IPS DF 4.7 (cell line): ENCODE data around the gene IFNL3.
"Not testable (repeated sequence)": the region's sequence is repeated elsewhere in the genome, so short reads cannot be mapped to it uniquely, and the experiment has no call there.

Experiments used
- DNase-seq: peaks from one replicate; pipeline ENCODE4 v3.0.0-alpha.2; 2013; ENCODE audit warnings: low spot score; ENCODE audit errors: extremely low read depth

The IFNL3 gene

GRCh38 chr19:39253374-39254149, 8.8 kb upstream of the IFNL3 start:
- DNase-seq = no peak

- no peak for DNase-seq
Measured at GRCh38 chr19:39252458-39252857, 7.7 kb upstream of the IFNL3 start.

- no peak for DNase-seq
Measured at GRCh38 chr19:39251846-39252245, 7.0 kb upstream of the IFNL3 start.

DNA sequence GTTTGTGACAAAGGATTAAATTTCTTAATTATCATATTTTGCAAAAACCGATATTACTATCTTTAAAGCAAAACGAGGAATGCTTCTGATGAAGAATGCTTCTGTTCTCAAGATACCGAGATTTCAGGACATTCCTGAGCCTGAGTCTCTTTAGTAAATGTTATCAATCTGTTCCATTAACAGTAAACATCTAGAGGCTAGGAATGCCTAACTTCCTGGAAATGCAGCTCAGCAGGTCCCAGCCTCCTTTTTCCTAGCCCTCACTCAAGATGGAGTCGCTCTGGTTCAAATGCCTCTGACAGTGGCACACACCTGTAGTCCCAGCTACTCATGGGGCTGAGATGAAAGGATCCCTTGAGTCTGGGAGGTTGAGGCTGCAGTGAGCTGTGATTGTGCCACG, 6.3 kb upstream of the IFNL3 start:
- no peak for DNase-seq

- no peak for DNase-seq
Measured at GRCh38 chr19:39248806-39249205, 4.0 kb upstream of the IFNL3 start, which contains the start of gene IFNL4. IFNL4 (minus strand) TSS chr19:39248856.

- DNase-seq = no peak
Measured at GRCh38 chr19:39247701-39248664, 3.2 kb upstream of the IFNL3 start.

GRCh38 chr19:39246951-39247669, 2.3 kb upstream of the IFNL3 start:
- DNase-seq = no peak

DNA sequence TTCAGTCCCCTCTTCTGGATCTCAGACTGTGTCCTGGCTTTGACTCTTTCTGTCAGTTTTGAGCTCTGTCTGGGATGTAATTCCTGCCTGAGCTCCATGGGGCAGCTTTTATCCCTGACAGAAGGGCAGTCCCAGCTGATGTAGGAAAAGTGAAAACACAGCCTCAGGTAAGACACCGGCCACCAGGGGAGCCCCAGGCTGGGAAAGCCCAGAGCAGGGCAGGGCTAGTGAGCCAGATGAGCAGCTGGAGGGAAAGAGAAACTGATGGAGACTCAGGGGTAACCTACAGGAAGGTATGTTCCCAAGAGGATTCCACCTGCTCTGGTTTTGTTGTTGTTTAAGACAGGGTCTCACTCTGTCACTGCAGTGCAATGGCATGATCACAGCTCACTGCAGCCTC, 360 bp upstream of the IFNL3 start:
- DNase-seq = not testable (repeated sequence)

DNA sequence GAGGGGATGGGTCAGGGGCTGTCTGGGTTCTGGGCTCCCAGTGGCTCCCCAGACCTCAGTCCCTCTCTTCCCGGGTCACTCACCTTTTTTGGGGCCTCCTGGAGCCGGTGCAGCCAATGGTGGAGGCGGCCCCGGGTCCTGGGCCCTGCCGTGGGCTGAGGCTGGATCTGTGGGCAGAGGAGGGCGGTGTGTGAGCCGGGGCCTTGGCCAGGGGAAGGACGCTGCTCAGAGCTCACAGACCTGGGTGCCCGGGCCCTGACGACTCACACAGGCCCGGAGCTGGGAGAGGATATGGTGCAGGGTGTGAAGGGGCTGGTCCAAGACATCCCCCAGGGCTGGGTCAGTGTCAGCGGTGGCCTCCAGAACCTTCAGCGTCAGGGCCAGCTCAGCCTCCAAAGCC, 1.1 kb downstream of the IFNL3 start:
- DNase-seq = not testable (repeated sequence)

- DNase-seq = no peak
Measured at GRCh38 chr19:39240421-39240820, 4.4 kb downstream of the IFNL3 start.

DNA sequence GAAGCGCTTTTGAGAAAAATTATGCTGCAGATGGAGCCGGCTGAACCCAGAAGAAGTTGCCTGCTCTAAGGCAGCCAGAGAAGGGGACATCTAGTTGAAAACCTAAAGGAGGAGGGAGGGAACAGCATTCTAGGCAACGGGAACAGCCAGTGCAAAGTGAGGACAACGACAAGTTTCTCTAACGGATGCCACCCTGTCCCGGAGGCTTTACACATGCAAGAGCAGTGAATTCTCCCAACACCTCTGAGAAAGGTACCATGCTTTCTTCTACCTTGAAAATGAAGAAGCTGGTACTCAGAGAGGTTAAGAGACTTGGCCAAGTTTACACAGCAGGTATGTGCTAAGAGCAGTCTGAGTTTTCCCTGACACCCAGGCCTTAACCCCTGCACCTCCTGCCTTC, 5.9 kb downstream of the IFNL3 start:
- no peak for DNase-seq

GRCh38 chr19:39238209-39238608, 6.6 kb downstream of the IFNL3 start:
- DNase-seq = no peak

DNA sequence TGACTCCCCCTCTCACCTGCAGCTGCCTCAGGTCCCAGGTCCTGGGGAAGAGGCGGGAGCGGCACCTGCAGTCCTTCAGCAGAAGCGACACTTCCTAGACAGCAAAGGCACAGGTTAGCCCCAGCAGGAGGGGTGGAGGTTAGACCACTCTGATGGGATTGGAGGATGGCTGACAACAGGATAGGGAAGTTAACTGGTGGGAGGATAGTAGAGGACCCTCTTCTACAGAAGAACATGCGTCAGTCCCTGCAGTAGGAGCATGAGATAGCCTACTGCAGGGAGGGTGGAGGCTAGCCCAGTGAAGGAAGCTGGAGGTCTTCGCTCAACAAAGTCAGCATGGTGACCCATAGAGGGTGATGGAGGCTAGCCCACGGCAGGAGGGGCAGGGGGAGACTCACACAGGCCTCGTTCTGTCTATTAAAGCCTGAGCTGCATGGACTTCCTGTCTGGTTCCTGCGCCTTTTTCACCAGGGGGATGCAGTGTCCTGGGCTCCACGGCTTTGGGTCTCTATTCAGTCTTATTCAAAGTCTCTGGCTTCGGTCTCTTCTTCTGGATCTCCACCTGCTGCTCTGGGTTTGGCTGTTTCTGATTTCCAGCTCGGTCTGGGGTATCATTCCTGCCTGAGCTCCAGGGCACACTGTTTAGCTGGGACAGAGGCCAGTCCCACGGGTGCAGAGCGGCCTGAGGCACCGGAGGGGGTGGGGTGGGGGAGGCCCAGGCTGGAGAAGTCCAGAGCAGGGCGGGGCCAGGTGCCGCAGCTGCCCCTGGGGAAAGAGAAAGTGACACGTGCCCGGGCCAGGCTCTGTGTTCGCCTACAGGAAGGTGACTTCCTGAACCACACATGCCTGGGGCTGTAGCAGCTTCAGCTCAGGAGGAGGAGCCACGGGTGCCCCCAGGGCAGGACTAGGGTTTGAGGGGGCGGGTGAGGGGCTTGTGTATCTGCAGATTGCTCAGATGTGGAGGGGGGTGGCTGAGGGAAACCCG, 7.3 kb downstream of the IFNL3 start:
- DNase-seq = no peak

GRCh38 chr19:39236527-39236926, 8.3 kb downstream of the IFNL3 start:
- no peak for DNase-seq

GRCh38 chr19:39232708-39233107, 12.1 kb downstream of the IFNL3 start:
- DNase-seq = no peak

GRCh38 chr19:39230096-39230764, 14.6 kb downstream of the IFNL3 start:
- no peak for DNase-seq

GRCh38 chr19:39224910-39225309, 19.9 kb downstream of the IFNL3 start:
- no peak for DNase-seq

DNA sequence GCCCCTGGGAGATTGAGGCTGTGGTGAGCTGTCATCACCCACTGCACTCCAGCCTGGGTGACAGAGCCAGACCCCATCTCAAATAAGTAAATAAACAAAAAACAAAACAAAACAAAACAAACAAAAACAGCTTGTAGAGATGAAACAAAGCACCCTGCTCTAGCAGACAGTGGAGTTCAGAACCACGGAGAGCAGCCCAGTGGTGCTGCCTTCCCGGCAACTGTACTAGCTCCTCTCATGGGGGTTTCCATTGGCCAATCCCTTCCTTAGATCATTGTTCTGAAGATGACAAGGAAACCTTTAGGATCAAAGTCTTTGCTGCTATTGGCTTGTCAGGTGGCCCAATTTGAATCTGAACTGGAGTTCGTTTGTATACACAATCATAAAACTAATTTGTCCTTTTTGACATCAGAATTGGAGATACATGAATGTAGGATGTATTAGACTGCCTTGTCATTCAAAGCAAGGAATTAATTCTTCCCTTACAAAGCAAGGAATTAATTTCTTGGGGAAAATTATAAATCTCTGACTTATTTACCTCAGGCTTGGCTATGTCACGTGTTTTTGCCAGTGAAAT, 21.0 kb downstream of the IFNL3 start:
- no peak for DNase-seq

DNA sequence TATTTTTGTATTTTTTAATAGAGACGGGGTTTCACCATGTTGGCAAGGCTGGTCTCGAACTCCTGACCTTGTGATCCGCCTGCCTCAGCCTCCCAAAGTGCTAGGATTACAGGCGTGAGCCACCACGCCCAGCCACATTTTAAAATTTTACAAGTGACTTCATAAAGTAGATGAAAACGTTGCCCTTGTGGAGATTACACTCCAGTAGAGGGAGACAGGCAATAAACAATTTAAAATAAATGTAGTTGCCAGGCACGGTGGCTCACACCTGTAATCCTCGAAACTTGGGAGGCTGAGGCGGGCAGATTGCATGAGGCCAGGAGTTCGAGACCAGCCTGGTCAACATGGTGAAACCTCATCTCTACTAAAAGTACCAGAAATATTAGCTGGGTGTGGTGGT, 25.7 kb downstream of the IFNL3 start:
- not testable (repeated sequence) for DNase-seq
